GM18951 (cell line): ENCODE measurements around the gene CBX4.
A peak's percentile ranks its signal among the peaks of the same experiment; 100 is the strongest.

Source experiments
- POLR2A ChIP-seq: IDR thresholded peaks from 4 replicates; pipeline ENCODE4 v1.6.1; 2011; ENCODE audit warnings: mild to moderate bottlenecking; ENCODE audit not compliant: insufficient read length, insufficient read depth; ENCODE audit errors: extremely low read depth
- in situ Hi-C: fragments of 300-500 bp; cut with MboI; formaldehyde crosslinking; loops from one replicate; pipeline ENCODE4 v1.12.0; 2022; ENCODE audit warnings: low sequenced_read_pairs, mixed read lengths, inconsistent platforms; ENCODE audit not compliant: unreplicated experiment

Gene CBX4

GRCh38 chr17:79841369-79842135, 2.3 kb upstream of the CBX4 start:
- in situ Hi-C loops, result no loop called here
- TF ChIP-seq POLR2A, result no peak

GRCh38 chr17:79840989-79841286, 1.7 kb upstream of the CBX4 start:
- no peak for TF ChIP-seq POLR2A
- in situ Hi-C loops, result no loop called here

- in situ Hi-C loops, result no loop called here
- TF ChIP-seq POLR2A, result no peak
Observed at GRCh38 chr17:79840269-79840988, 1.2 kb upstream of the CBX4 start.

- in situ Hi-C loops, result no loop called here
- peak; percentile 20 for TF ChIP-seq POLR2A
Observed at GRCh38 chr17:79838522-79839274, 542 bp downstream of the CBX4 start.

- TF ChIP-seq POLR2A, result peak; percentile 26
- in situ Hi-C loops, result no loop called here
Observed at GRCh38 chr17:79837888-79838521, 1.2 kb downstream of the CBX4 start.

DNA sequence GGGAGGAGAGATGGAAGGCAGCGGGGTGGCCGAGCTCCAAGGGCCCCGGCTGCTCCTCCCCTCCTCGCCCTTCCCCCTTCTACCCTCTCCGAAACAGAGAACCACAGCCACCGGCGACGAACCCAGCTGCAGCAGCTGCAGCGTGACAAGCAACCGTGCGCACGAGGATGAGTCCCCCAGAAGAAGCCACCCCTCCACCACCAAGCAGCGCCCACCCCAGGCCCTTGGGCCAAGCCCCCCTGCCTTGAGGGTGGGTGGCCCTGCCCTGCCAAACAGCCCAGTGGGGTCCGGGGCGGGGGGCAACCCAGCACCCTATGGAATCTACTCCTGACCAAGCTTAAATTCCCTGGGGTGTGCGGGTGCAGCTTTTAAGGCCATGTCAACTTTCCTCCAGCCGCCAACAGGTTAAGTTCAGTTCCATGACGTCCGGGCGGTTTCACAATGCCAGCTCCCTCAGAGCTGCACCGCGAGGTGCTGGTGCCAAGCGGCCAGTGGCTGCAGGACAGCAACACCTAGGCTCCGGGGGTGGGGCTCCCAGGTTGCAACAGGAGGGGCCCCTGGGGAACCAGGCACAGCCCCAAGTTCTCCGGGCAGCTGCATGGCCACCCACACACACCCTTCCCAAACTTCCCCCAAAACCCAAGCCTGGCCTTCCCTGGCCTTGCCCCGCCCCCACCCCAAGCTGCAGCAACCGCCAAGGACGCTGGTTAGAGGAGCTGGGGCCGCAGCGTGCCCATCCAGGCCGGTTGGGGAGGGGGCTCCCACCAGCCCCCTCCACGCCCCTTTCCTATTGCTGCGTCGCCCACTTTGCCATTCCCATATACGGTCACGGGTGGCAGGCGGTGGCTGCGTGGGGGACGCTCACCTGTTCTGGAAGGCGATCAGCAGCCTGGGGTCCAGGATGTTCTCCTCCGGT, 2.0 kb downstream of the CBX4 start:
- in situ Hi-C loops, result no loop called here
- TF ChIP-seq POLR2A, result no peak

DNA sequence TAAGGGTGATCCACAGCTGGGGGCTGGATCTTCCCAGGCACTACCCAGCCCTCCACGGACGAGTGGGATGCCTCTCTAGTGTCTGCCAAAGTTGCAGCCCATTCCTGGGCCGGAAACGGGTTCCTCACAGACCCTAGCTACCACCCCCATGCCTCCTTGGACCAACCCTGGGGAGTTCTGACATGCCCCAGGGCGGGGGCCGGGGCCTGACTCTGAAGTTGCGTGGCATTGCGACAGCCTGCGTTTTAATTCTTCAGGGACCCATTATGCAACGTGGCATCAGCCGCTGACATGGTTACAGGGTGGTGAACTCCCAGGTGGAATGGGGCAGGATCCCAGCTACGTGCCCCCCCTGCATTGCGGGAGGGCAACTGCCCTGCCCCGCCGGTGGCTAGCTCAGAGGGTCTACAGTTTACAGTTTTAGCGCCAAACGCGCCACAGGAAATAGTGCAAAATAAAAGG, 2.7 kb downstream of the CBX4 start:
- in situ Hi-C loops, result no loop called here
- TF ChIP-seq POLR2A, result no peak

- in situ Hi-C loops, result no loop called here
Observed at GRCh38 chr17:79835953-79836509, 3.2 kb downstream of the CBX4 start.

GRCh38 chr17:79835470-79835899, 3.8 kb downstream of the CBX4 start:
- no peak for TF ChIP-seq POLR2A
- in situ Hi-C loops, result no loop called here

More at GRCh38 chr17:79835953-79836509, 3.2 kb downstream of the CBX4 start:
- TF ChIP-seq POLR2A, result no peak

GRCh38 chr17:79834565-79835469, 4.4 kb downstream of the CBX4 start:
- TF ChIP-seq POLR2A, result no peak
- in situ Hi-C loops, result no loop called here
